Thyroid gland (tissue), 4 donors: ENCODE data around the gene CLEC7A. TPM values are rescaled to one million over a fixed set of nuclear protein-coding genes. Genes with fewer than 3 reads are reported as not detected.

Source experiments
- DNase-seq, 2 donors: peaks; one replicate each; pipeline ENCODE4 v3.0.0-alpha.2; 2019
- H3K27ac ChIP-seq, 3 donors: fragments of 200-600 bp; sonication (generic); 1 replicate in 2 of 3; 2 replicates in 1 of 3; pipeline ENCODE4 v1.5.1; 2016 to 2019; ENCODE audit warnings: mild to moderate bottlenecking in 1 of 3, moderate library complexity in 1 of 3
- H3K27me3 ChIP-seq: fragments of 200-600 bp; sonication (generic); one replicate; pipeline ENCODE4 v1.5.1; 2019
- H3K36me3 ChIP-seq, 2 donors: fragments of 200-600 bp; sonication (generic); one replicate each; pipeline ENCODE4 v1.5.1; 2016 to 2019
- H3K4me1 ChIP-seq, 2 donors: fragments of 200-600 bp; sonication (generic); one replicate each; pipeline ENCODE4 v1.5.1; 2017 to 2019
- H3K4me3 ChIP-seq, 3 donors: fragments of 200-600 bp; sonication (generic); replicated peaks in 1 of 3; 1 replicate in 2 of 3; 2 replicates in 1 of 3; pipeline ENCODE4 v1.5.1; 2016; ENCODE audit warnings: mild to moderate bottlenecking in 1 of 3
- H3K9me3 ChIP-seq: fragments of 200-600 bp; sonication (generic); one replicate; pipeline ENCODE4 v1.5.1; 2017
- POLR2A ChIP-seq, 2 donors: fragments of 450-650 bp; IDR thresholded peaks; one replicate each; pipeline ENCODE4 v1.6.1; 2017; ENCODE audit warnings: antibody characterized with exemption in 2 of 2, mild to moderate bottlenecking in 2 of 2, moderate library complexity in 1 of 2
- WGBS, 2 donors: methylation state at CpG; one replicate each; pipeline ENCODE4 v1.1.5; 2017; 5-methylcytosine and 5-hydroxymethylcytosine counted together
- intact Hi-C: fragments of 100-400 bp; cut with DNase I; formaldehyde crosslinking; loops from one replicate; pipeline ENCODE4 v1.15.1; 2023
- total RNA-seq, 4 donors: library from RNA; depleted of rRNA; stranded (reverse); fragments of >200 nt; gene quantifications; one replicate each; pipeline ENCODE4 v1.2.3, GENCODE V29; 2016
- TF ChIP-seq, protein P1 (sequence below), 6 experiments: fragments of 200-600 bp in 3 of 6; fragments of 450-650 bp in 3 of 6; sonication (generic) in 3 of 6; IDR thresholded peaks; one replicate each; pipeline ENCODE4 v1.5.1; 2016 to 2019; ENCODE audit warnings: antibody characterized with exemption in 6 of 6, mild to moderate bottlenecking in 2 of 6, inconsistent platforms in 1 of 6, moderate library complexity in 1 of 6

Gene CLEC7A
- total RNA-seq, 4 donors from 2014 or later, result 2.7 to 9.4 (median 5.2) TPM

DNA sequence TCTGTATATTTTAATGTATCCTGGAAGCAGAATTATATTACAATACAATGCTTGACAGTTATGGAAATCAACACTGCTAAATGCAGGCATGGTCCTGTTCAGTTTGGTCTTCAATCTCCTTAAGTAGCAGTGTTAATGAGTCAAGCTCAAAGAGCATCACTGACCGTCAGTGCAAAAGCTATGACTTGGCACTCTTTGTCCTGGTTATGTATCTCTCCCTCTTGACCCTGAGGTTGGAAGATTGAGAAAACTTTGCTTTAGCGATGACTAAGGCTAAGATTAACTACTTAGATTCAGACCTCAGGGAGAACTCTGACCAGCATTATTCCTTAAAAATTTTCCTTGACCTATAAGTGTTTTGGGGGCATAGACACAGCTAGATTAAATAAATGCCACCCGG is 10.9 kb downstream of the CLEC7A start:
- Histone ChIP-seq H3K9me3 (no peaks in the 10 kb centered on the region), H3K4me3 (no peak overlapping the region), H3K36me3 (no peaks in the 10 kb centered on the region), H3K4me1 (no peaks in the 10 kb centered on the region), H3K27ac (no peak overlapping the region), H3K27me3 (no peaks in the 10 kb centered on the region)
- no peak for DNase-seq
- TF ChIP-seq POLR2A (IDR thresholded peaks at IDR 0.05), result no peak
- TF ChIP-seq, protein P1, sequence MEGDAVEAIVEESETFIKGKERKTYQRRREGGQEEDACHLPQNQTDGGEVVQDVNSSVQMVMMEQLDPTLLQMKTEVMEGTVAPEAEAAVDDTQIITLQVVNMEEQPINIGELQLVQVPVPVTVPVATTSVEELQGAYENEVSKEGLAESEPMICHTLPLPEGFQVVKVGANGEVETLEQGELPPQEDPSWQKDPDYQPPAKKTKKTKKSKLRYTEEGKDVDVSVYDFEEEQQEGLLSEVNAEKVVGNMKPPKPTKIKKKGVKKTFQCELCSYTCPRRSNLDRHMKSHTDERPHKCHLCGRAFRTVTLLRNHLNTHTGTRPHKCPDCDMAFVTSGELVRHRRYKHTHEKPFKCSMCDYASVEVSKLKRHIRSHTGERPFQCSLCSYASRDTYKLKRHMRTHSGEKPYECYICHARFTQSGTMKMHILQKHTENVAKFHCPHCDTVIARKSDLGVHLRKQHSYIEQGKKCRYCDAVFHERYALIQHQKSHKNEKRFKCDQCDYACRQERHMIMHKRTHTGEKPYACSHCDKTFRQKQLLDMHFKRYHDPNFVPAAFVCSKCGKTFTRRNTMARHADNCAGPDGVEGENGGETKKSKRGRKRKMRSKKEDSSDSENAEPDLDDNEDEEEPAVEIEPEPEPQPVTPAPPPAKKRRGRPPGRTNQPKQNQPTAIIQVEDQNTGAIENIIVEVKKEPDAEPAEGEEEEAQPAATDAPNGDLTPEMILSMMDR (IDR thresholded peaks at IDR 0.05), result no peak
- 82 to 92% methylated on average over 3 of the region's 3 CpGs for WGBS, 2 donors
- intact Hi-C loops, result no loop called here

DNA sequence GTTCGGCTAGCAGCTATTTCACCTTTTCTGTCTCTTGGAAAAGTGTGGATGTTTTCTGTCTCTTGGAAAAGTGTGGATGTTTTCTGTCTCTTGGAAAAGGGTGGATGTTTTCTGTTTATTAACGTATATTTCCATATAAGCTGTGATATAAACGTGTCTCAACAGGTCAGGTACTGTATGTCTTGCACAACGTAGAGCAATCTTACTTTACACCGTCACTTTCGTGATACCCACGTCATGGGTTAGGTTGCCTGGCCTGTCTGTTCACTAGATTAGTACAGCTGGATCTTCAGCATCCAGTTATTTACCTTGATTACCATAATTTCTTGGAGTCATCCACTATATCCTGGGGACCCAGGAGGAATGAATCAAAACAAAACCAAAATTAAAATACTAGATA is 14.1 kb downstream of the CLEC7A start:
- Histone ChIP-seq H3K4me1 (no peaks in the 10 kb centered on the region), H3K4me3 (no peak overlapping the region), H3K36me3 (no peaks in the 10 kb centered on the region), H3K9me3 (no peaks in the 10 kb centered on the region), H3K27me3 (no peaks in the 10 kb centered on the region), H3K27ac (no peak overlapping the region)
- no peak for DNase-seq
- intact Hi-C loops, result no loop called here
- 92 to 94% methylated on average over 7 of the region's 7 CpGs for WGBS, 2 donors
- no peak for TF ChIP-seq POLR2A (IDR thresholded peaks at IDR 0.05)
- TF ChIP-seq, protein P1 (IDR thresholded peaks at IDR 0.05), result no peak

DNA sequence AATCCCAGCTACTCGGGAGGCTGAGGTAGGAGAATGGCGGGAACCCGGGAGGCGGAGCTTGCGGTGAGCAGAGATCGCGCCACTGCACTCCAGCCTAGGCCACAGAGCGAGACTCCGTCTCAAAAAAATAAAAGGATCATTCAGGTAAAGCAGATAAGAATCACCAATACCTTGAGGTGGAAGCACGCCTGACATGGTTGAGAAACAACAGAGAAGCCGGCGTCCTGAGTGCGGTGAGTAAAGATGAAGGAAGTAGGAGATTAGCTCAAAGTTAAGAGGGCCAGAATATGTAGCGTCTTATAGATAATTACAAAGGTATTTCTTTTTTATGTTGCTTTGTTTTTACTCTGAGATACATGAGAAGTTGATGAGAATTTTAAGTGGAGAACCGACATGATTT is 14.7 kb downstream of the CLEC7A start:
- H3K4me3 ChIP-seq, result no peak overlapping the region
- no peak for DNase-seq
- no peak for TF ChIP-seq POLR2A (IDR thresholded peaks at IDR 0.05)
- TF ChIP-seq, protein P1 (IDR thresholded peaks at IDR 0.05), result no peak
- H3K27ac ChIP-seq, result no peak overlapping the region
- no peaks in the 10 kb centered on the region for H3K9me3 ChIP-seq
- H3K27me3 ChIP-seq, result no peaks in the 10 kb centered on the region
- H3K36me3 ChIP-seq, result no peaks in the 10 kb centered on the region
- intact Hi-C loops, result no loop called here
- H3K4me1 ChIP-seq, result no peaks in the 10 kb centered on the region
- WGBS, 2 donors, result 87 to 90% methylated on average over 15 of the region's 15 CpGs

DNA sequence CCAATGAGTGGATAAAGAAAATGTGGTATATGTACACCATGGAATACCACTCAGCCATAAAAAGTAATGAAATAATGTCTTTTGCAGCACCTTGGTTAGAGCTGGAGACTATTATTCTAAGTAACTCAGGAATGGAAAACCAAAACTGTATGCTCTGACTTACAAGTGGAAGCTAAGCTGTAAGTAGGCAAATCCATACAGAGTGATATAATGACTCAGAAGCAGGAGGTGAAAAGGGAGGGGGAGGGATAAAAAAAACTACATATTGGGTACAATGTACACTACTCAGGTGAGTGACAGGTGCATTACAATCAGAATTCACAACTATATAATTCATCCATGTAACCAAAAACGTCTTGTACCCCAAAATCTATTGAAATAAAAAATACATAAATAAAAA is 16.1 kb downstream of the CLEC7A start:
- Histone ChIP-seq H3K4me1 (no peaks in the 10 kb centered on the region), H3K4me3 (no peak overlapping the region), H3K9me3 (no peaks in the 10 kb centered on the region), H3K36me3 (no peaks in the 10 kb centered on the region), H3K27ac (no peak overlapping the region), H3K27me3 (no peaks in the 10 kb centered on the region)
- intact Hi-C loops, result no loop called here
- TF ChIP-seq, protein P1 (IDR thresholded peaks at IDR 0.05), result no peak
- TF ChIP-seq POLR2A (IDR thresholded peaks at IDR 0.05), result no peak
- WGBS, 2 donors, result 58% methylated on average over 1 of the region's 1 CpG
- DNase-seq, result no peak

DNA sequence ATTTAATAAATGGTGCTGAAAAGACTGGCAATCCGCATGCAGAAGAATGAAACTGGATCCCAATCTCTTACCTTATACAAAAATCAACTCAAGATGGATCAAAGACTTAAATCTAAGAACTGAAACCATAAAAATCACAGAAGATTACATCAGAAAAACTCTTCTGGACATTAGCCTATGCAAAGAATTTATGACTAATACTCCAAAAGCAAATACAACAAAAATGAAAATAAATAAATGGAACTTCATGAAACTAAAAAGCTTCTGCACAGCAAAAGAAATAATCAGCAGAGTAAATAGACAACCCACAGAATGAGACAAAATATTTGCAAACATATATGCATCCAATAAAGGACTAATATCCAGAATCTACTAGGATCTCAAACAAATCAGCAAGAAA is 16.9 kb downstream of the CLEC7A start:
- H3K4me3 ChIP-seq, result no peak overlapping the region
- no peaks in the 10 kb centered on the region for H3K9me3 ChIP-seq
- intact Hi-C loops, result no loop called here
- no peak for DNase-seq
- 96% methylated on average over 1 of the region's 1 CpG for WGBS, 2 donors
- no peaks in the 10 kb centered on the region for H3K36me3 ChIP-seq
- H3K27ac ChIP-seq, result no peak overlapping the region
- TF ChIP-seq, protein P1 (IDR thresholded peaks at IDR 0.05), result no peak
- TF ChIP-seq POLR2A (IDR thresholded peaks at IDR 0.05), result no peak
- H3K4me1 ChIP-seq, result no peaks in the 10 kb centered on the region
- H3K27me3 ChIP-seq, result no peaks in the 10 kb centered on the region
